Neuronal stem cell (in vitro differentiated cells): Measurements from ENCODE around the gene APC2.

ENCODE experiments used
- DNase-seq: peaks from one replicate; pipeline ENCODE4 v3.0.0-alpha.2; 2013; ENCODE audit warnings: low spot score
- H2AFZ ChIP-seq: one replicate; pipeline ENCODE4 v1.6.1; 2013; ENCODE audit warnings: mild to moderate bottlenecking, low read length, inconsistent platforms
- H2AK5ac ChIP-seq: 2 replicates; pipeline ENCODE4 v1.6.1; 2013; ENCODE audit warnings: low read depth, mild to moderate bottlenecking, inconsistent platforms, low read length, moderate library complexity, mixed read lengths
- H2BK120ac ChIP-seq: 2 replicates; pipeline ENCODE4 v1.6.1; 2013; ENCODE audit warnings: low read depth, mild to moderate bottlenecking, inconsistent platforms, low read length, moderate library complexity, mixed read lengths
- H2BK12ac ChIP-seq: one replicate; pipeline ENCODE4 v1.6.1; 2013; ENCODE audit warnings: low read length, inconsistent platforms
- H2BK15ac ChIP-seq: 2 replicates; pipeline ENCODE4 v1.6.1; 2013; ENCODE audit warnings: mild to moderate bottlenecking, low read length, inconsistent platforms, mixed read lengths
- H2BK5ac ChIP-seq: one replicate; pipeline ENCODE4 v1.6.1; 2013; ENCODE audit warnings: inconsistent platforms, mild to moderate bottlenecking, low read length, moderate library complexity
- H3K14ac ChIP-seq: one replicate; pipeline ENCODE4 v1.6.1; 2013; ENCODE audit warnings: low read length, inconsistent platforms
- H3K18ac ChIP-seq: 2 replicates; pipeline ENCODE4 v1.6.1; 2013; ENCODE audit warnings: low read length, inconsistent platforms
- H3K23ac ChIP-seq: 2 replicates; pipeline ENCODE4 v1.6.1; 2013; ENCODE audit warnings: low read depth, mild to moderate bottlenecking, mixed read lengths, low read length, inconsistent platforms; ENCODE audit not compliant: poor library complexity
- H3K27ac ChIP-seq: replicated peaks from 3 replicates; pipeline ENCODE4 v1.5.1; 2013; ENCODE audit warnings: low read length, inconsistent platforms
- H3K27me3 ChIP-seq, 3 experiments: 2 replicates each; pipeline ENCODE4 v1.6.1; 2013; ENCODE audit warnings: low read length in 3 of 3, mild to moderate bottlenecking in 2 of 3, inconsistent platforms in 1 of 3, low read depth in 1 of 3, mixed read lengths in 1 of 3, moderate library complexity in 1 of 3; ENCODE audit not compliant: control insufficient read depth in 3 of 3, insufficient read depth in 3 of 3
- H3K36me3 ChIP-seq, 2 donors: replicated peaks in 1 of 2; 2 replicates each; pipeline ENCODE4 v1.6.1; 2013; ENCODE audit warnings: low read length in 2 of 2; ENCODE audit not compliant: control insufficient read depth in 2 of 2, insufficient read depth in 2 of 2
- H3K4ac ChIP-seq: 2 replicates; pipeline ENCODE4 v1.6.1; 2013; ENCODE audit warnings: inconsistent platforms, mild to moderate bottlenecking, low read length, moderate library complexity
- H3K4me1 ChIP-seq, 2 donors: 1 replicate in 1 of 2; 2 replicates in 1 of 2; pipeline ENCODE4 v1.6.1; 2013; ENCODE audit warnings: low read length in 2 of 2, low read depth in 1 of 2; ENCODE audit not compliant: control insufficient read depth in 2 of 2, insufficient read depth in 1 of 2
- H3K4me2 ChIP-seq: one replicate; pipeline ENCODE4 v1.6.1; 2013; ENCODE audit warnings: mild to moderate bottlenecking, low read length, inconsistent platforms; ENCODE audit not compliant: insufficient read depth, poor library complexity, severe bottlenecking
- H3K4me3 ChIP-seq, 2 donors: 2 replicates each; pipeline ENCODE4 v1.5.1; 2013; ENCODE audit warnings: low read length in 2 of 2, mild to moderate bottlenecking in 2 of 2, inconsistent platforms in 1 of 2, moderate library complexity in 1 of 2
- H3K79me1 ChIP-seq: one replicate; pipeline ENCODE4 v1.6.1; 2013; ENCODE audit warnings: low read depth, mild to moderate bottlenecking, inconsistent platforms, low read length, moderate library complexity
- H3K9ac ChIP-seq: one replicate; pipeline ENCODE4 v1.6.1; 2013; ENCODE audit warnings: mild to moderate bottlenecking, low read depth, low read length, inconsistent platforms; ENCODE audit not compliant: poor library complexity
- H3K9me3 ChIP-seq, 2 donors: replicated peaks in 1 of 2; 2 replicates each; pipeline versions ENCODE3 to v1.6.1; 2013; ENCODE audit warnings: low read length in 2 of 2, mild to moderate bottlenecking in 2 of 2, inconsistent platforms in 1 of 2, low read depth in 1 of 2, mixed read lengths in 1 of 2, moderate library complexity in 1 of 2; ENCODE audit not compliant: control insufficient read depth in 2 of 2, insufficient read depth in 1 of 2
- H4K8ac ChIP-seq: one replicate; pipeline ENCODE4 v1.6.1; 2013; ENCODE audit warnings: low read depth, mild to moderate bottlenecking, inconsistent platforms, low read length, moderate library complexity
- H4K91ac ChIP-seq: one replicate; pipeline ENCODE4 v1.6.1; 2013; ENCODE audit warnings: low read length, low read depth, mild to moderate bottlenecking, inconsistent platforms; ENCODE audit not compliant: poor library complexity
- WGBS, 2 donors: extraction: QIAGEN DNeasy Blood & Tissue Kit; methylation state at CpG; one replicate each; pipeline ENCODE4 v1.1.7; 2013; ENCODE audit warnings: missing lambda C conversion rate in 2 of 2, mixed read lengths in 1 of 2; ENCODE audit not compliant: insufficient read length in 2 of 2, insufficient replicate concordance in 1 of 2; ENCODE audit errors: extremely low coverage in 2 of 2; 5-methylcytosine and 5-hydroxymethylcytosine counted together

The APC2 gene

GRCh38 chr19:1447504-1447903 is 2.4 kb upstream of the APC2 start:
- Histone ChIP-seq H3K14ac (no peak overlapping the region), H2BK5ac (no peak overlapping the region), H3K27me3 (peaks cover 0 to 14% (median 0%) of the 10 kb centered on the region in 3 experiments), H3K9me3 (no peaks in the 10 kb centered on the region), H3K4me2 (no peak overlapping the region), H3K27ac (no peak overlapping the region), H3K4me3 (peak overlapping the region in 1 of 2 donors; percentile 60), H4K8ac (no peak overlapping the region), H3K4me1 (peaks cover 33 to 42% of the 10 kb centered on the region in 2 donors), H2AFZ (no peak overlapping the region), H2AK5ac (no peak overlapping the region), H3K79me1 (peaks cover 2% of the 10 kb centered on the region), H2BK15ac (no peak overlapping the region), H2BK12ac (no peak overlapping the region), H3K4ac (no peak overlapping the region), H3K23ac (no peak overlapping the region), H3K9ac (no peak overlapping the region), H3K18ac (no peak overlapping the region), H2BK120ac (no peak overlapping the region), H3K36me3 (peaks cover 3 to 10% of the 10 kb centered on the region in 2 donors), H4K91ac (no peak overlapping the region)
- no CpG with 5 or more reads among the region's 4 CpGs for WGBS, 2 donors
- DNase-seq, result no peak

GRCh38 chr19:1447944-1448343 is 2.0 kb upstream of the APC2 start:
- Histone ChIP-seq H3K4me3 (no peak overlapping the region), H3K36me3 (peaks cover 0 to 10% of the 10 kb centered on the region in 2 donors), H4K91ac (no peak overlapping the region), H2BK15ac (no peak overlapping the region), H3K18ac (no peak overlapping the region), H2BK120ac (no peak overlapping the region), H3K4me1 (peaks cover 37 to 46% of the 10 kb centered on the region in 2 donors), H3K23ac (no peak overlapping the region), H3K14ac (no peak overlapping the region), H3K27me3 (peaks cover 0 to 14% (median 0%) of the 10 kb centered on the region in 3 experiments), H2BK5ac (no peak overlapping the region), H3K9me3 (no peaks in the 10 kb centered on the region), H3K4ac (no peak overlapping the region), H3K9ac (no peak overlapping the region), H3K27ac (no peak overlapping the region), H3K4me2 (no peak overlapping the region), H3K79me1 (peaks cover 6% of the 10 kb centered on the region), H2BK12ac (no peak overlapping the region), H2AFZ (no peak overlapping the region), H4K8ac (no peak overlapping the region), H2AK5ac (peak overlapping the region; percentile 61)
- no peak for DNase-seq
- no CpG with 5 or more reads among the region's 9 CpGs for WGBS, 2 donors

GRCh38 chr19:1450735-1451731 is 1.1 kb downstream of the APC2 start:
- Histone ChIP-seq H2BK15ac (peak overlapping the region; percentile 22), H2BK5ac (peak overlapping the region; percentile 35), H3K14ac (peak overlapping the region; percentile 10), H3K27ac (peak overlapping the region; percentile 60), H3K36me3 (peaks cover 2 to 36% of the 10 kb centered on the region in 2 donors), H3K18ac (peak overlapping the region; percentile 63), H2AFZ (no peak overlapping the region), H3K4me2 (peak overlapping the region; percentile 88), H3K4me1 (peaks cover 43 to 55% of the 10 kb centered on the region in 2 donors), H3K4me3 (peak overlapping the region; percentile 75 to 77), H2BK12ac (peak overlapping the region; percentile 33), H3K79me1 (peaks cover 13% of the 10 kb centered on the region), H4K8ac (no peak overlapping the region), H3K4ac (no peak overlapping the region), H2AK5ac (peak overlapping the region; percentile 98), H2BK120ac (peak overlapping the region; percentile 2), H4K91ac (peak overlapping the region; percentile 50), H3K9ac (peak overlapping the region; percentile 64), H3K23ac (no peak overlapping the region), H3K27me3 (peaks cover 0 to 14% (median 0%) of the 10 kb centered on the region in 3 experiments), H3K9me3 (no peaks in the 10 kb centered on the region)
- WGBS, 2 donors, result no CpG with 5 or more reads among the region's 22 CpGs
- no peak for DNase-seq
